Measurements from ENCODE around the gene SFMBT1. TPM values are rescaled to one million over a fixed set of nuclear protein-coding genes. Genes with fewer than 3 reads are reported as not detected.

The SFMBT1 gene
- total RNA-seq, 1 donor from 2014 or later = 9.1 TPM

DNA sequence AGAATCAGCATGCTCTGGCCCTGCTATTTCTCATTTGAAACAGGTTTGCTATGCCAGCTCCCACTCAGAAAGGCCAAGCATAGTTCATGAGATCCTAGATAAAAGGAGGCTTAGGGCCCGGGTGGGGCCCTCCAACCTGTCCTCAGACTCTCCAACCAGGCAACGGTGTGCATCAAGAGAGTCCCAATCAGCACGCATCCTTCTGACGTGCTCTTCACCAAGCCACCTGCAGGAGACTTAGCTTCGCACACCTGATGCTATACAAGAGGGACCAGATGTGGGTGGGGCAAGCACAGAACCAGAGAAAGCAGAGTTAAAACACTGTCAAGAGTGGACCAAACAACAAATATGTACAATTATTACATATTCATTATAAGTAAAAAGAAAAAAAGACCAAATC lies 165.8 kb downstream of the SFMBT1 start:
- no peak overlapping the region for H3K27ac ChIP-seq
- intact Hi-C loops (cut with DNase I) = no loop called here
- H3K9me3 ChIP-seq = no peaks in the 10 kb centered on the region
- no peaks in the 10 kb centered on the region for H3K4me1 ChIP-seq
- TF ChIP-seq POLR2AphosphoS5 (IDR thresholded peaks at IDR 0.05; ENCODE audit: insufficient read depth in 1 of 2, low read depth in 1 of 2) (no peak), POLR2A (IDR thresholded peaks at IDR 0.05) (no peak)
- TF ChIP-seq, protein P1, sequence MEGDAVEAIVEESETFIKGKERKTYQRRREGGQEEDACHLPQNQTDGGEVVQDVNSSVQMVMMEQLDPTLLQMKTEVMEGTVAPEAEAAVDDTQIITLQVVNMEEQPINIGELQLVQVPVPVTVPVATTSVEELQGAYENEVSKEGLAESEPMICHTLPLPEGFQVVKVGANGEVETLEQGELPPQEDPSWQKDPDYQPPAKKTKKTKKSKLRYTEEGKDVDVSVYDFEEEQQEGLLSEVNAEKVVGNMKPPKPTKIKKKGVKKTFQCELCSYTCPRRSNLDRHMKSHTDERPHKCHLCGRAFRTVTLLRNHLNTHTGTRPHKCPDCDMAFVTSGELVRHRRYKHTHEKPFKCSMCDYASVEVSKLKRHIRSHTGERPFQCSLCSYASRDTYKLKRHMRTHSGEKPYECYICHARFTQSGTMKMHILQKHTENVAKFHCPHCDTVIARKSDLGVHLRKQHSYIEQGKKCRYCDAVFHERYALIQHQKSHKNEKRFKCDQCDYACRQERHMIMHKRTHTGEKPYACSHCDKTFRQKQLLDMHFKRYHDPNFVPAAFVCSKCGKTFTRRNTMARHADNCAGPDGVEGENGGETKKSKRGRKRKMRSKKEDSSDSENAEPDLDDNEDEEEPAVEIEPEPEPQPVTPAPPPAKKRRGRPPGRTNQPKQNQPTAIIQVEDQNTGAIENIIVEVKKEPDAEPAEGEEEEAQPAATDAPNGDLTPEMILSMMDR (IDR thresholded peaks at IDR 0.05) = no peak
- no peak overlapping the region for H3K4me3 ChIP-seq
- DNase-seq (ENCODE audit: extremely low spot score in 2 of 2) = no peak
- H3K36me3 ChIP-seq = no peaks in the 10 kb centered on the region
- no peaks in the 10 kb centered on the region for H3K27me3 ChIP-seq

GRCh38 chr3:52879581-52879980 lies 166.3 kb downstream of the SFMBT1 start:
- no peak overlapping the region for H3K27ac ChIP-seq
- no peak overlapping the region for H3K4me3 ChIP-seq
- no peaks in the 10 kb centered on the region for H3K36me3 ChIP-seq
- TF ChIP-seq, protein P1 (IDR thresholded peaks at IDR 0.05) = no peak
- no peak for TF ChIP-seq POLR2AphosphoS5 (IDR thresholded peaks at IDR 0.05; ENCODE audit: insufficient read depth in 1 of 2, low read depth in 1 of 2)
- no peak for TF ChIP-seq POLR2A (IDR thresholded peaks at IDR 0.05)
- H3K27me3 ChIP-seq = no peaks in the 10 kb centered on the region
- DNase-seq (ENCODE audit: extremely low spot score in 2 of 2) = no peak
- H3K4me1 ChIP-seq = no peaks in the 10 kb centered on the region
- intact Hi-C loops (cut with DNase I) = no loop called here
- no peaks in the 10 kb centered on the region for H3K9me3 ChIP-seq

- H3K36me3 ChIP-seq = no peaks in the 10 kb centered on the region
- H3K9me3 ChIP-seq = no peaks in the 10 kb centered on the region
- no peak overlapping the region for H3K27ac ChIP-seq
- no peak for TF ChIP-seq POLR2A (IDR thresholded peaks at IDR 0.05)
- TF ChIP-seq, protein P1 (IDR thresholded peaks at IDR 0.05) = no peak
- no peak for TF ChIP-seq POLR2AphosphoS5 (IDR thresholded peaks at IDR 0.05; ENCODE audit: insufficient read depth in 1 of 2, low read depth in 1 of 2)
- no peak overlapping the region for H3K4me3 ChIP-seq
- no peak for DNase-seq (ENCODE audit: extremely low spot score in 2 of 2)
- no peaks in the 10 kb centered on the region for H3K27me3 ChIP-seq
- intact Hi-C loops (cut with DNase I) = no loop called here
- no peaks in the 10 kb centered on the region for H3K4me1 ChIP-seq
Measured at GRCh38 chr3:52879090-52879489, 166.8 kb downstream of the SFMBT1 start.

GRCh38 chr3:52877085-52877484 lies 168.8 kb downstream of the SFMBT1 start:
- Histone ChIP-seq H3K27me3 (no peaks in the 10 kb centered on the region), H3K9me3 (no peaks in the 10 kb centered on the region), H3K4me1 (peaks cover 7% of the 10 kb centered on the region), H3K36me3 (no peaks in the 10 kb centered on the region), H3K27ac (no peak overlapping the region), H3K4me3 (no peak overlapping the region)
- no peak for DNase-seq (ENCODE audit: extremely low spot score in 2 of 2)
- TF ChIP-seq POLR2AphosphoS5 (IDR thresholded peaks at IDR 0.05; ENCODE audit: insufficient read depth in 1 of 2, low read depth in 1 of 2) (no peak), POLR2A (IDR thresholded peaks at IDR 0.05) (no peak)
- TF ChIP-seq, protein P1 (IDR thresholded peaks at IDR 0.05) = no peak
- intact Hi-C loops (cut with DNase I) = no loop called here

- Histone ChIP-seq H3K9me3 (no peaks in the 10 kb centered on the region), H3K4me3 (no peak overlapping the region), H3K4me1 (peaks cover 7% of the 10 kb centered on the region), H3K27me3 (no peaks in the 10 kb centered on the region), H3K27ac (no peak overlapping the region), H3K36me3 (no peaks in the 10 kb centered on the region)
- intact Hi-C loops (cut with DNase I) = no loop called here
- TF ChIP-seq POLR2AphosphoS5 (IDR thresholded peaks at IDR 0.05; ENCODE audit: insufficient read depth in 1 of 2, low read depth in 1 of 2) (no peak), POLR2A (IDR thresholded peaks at IDR 0.05) (no peak)
- TF ChIP-seq, protein P1 (IDR thresholded peaks at IDR 0.05) = no peak
- no peak for DNase-seq (ENCODE audit: extremely low spot score in 2 of 2)
Measured at GRCh38 chr3:52874864-52875587, 170.8 kb downstream of the SFMBT1 start.
